ENCODE results near the gene SLC11A1. TPM values are rescaled to one million over a fixed set of nuclear protein-coding genes. Genes with fewer than 3 reads are reported as not detected.
A peak's percentile ranks its signal among the peaks of the same experiment; 100 is the strongest.

SLC11A1 gene
- total and polyA plus RNA-seq, 3 donors from 2014 or later = 2.8 to 32.3 (median 12.7) TPM

DNA sequence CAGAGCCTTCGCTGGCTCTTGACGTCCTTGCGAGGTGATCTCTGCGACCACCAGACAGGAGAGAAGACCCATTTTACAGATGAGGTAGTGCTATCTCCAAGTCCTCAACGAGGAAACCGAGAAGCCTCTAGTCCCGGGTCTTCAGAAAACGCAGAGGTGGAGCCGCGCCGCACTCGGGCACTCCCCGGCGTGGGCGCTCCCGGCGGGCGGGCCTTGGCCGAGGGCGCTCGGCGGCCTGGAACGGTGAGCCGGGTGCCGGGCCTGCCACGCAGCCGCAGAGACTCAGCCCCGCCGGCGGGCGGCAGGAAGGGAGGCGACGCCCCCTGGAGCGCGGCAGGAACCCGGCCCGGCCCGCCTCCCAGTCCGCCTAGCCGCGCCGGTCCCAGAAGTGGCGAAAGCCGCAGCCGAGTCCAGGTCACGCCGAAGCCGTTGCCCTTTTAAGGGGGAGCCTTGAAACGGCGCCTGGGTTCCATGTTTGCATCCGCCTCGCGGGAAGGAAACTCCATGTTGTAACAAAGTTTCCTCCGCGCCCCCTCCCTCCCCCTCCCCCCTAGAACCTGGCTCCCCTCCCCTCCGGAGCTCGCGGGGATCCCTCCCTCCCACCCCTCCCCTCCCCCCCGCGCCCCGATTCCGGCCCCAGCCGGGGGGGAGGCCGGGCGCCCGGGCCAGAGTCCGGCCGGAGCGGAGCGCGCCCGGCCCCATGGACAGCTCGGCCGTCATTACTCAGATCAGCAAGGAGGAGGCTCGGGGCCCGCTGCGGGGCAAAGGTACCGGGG, 17.5 kb downstream of the SLC11A1 start, which contains the start of gene CTDSP1:
TSS of gene CTDSP1 (plus strand) at position 478 of the 776 bp plus-strand sequence. CDS start at position 701, 223 bp downstream.
- Histone ChIP-seq H3K4me1 (peaks cover 33% of the 10 kb centered on the region), H3K4me3 (peak within 1 kb of the TSS; percentile 97 to 99), H3K27ac (peak within 1 kb of the TSS; percentile 98 to 99), H3K36me3 (ENCODE audit: low read depth, missing control alignments) (no peaks in the 10 kb centered on the region), H3K27me3 (no peaks in the 10 kb centered on the region), H3K9me3 (no peaks in the 10 kb centered on the region)
- TF ChIP-seq POLR2A (IDR thresholded peaks at IDR 0.05) = no peak
- TF ChIP-seq, protein P1, sequence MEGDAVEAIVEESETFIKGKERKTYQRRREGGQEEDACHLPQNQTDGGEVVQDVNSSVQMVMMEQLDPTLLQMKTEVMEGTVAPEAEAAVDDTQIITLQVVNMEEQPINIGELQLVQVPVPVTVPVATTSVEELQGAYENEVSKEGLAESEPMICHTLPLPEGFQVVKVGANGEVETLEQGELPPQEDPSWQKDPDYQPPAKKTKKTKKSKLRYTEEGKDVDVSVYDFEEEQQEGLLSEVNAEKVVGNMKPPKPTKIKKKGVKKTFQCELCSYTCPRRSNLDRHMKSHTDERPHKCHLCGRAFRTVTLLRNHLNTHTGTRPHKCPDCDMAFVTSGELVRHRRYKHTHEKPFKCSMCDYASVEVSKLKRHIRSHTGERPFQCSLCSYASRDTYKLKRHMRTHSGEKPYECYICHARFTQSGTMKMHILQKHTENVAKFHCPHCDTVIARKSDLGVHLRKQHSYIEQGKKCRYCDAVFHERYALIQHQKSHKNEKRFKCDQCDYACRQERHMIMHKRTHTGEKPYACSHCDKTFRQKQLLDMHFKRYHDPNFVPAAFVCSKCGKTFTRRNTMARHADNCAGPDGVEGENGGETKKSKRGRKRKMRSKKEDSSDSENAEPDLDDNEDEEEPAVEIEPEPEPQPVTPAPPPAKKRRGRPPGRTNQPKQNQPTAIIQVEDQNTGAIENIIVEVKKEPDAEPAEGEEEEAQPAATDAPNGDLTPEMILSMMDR (IDR thresholded peaks at IDR 0.05) = peak in 2 of 3 experiments; percentile 13 to 22
- intact Hi-C loops (cut with DNase I; ENCODE audit: low total_unique reads) = loop anchor here (5.0 to 10.0 kb wide), 2 partner anchors 107 to 155 kb away; partner anchors contain the start of gene TMBIM1
- peak; percentile 98 for DNase-seq
- 0% methylated on average over 69 of the region's 78 CpGs; no CpG with 5 or more reads in 1 of the 2 donors for WGBS, 2 donors

DNA sequence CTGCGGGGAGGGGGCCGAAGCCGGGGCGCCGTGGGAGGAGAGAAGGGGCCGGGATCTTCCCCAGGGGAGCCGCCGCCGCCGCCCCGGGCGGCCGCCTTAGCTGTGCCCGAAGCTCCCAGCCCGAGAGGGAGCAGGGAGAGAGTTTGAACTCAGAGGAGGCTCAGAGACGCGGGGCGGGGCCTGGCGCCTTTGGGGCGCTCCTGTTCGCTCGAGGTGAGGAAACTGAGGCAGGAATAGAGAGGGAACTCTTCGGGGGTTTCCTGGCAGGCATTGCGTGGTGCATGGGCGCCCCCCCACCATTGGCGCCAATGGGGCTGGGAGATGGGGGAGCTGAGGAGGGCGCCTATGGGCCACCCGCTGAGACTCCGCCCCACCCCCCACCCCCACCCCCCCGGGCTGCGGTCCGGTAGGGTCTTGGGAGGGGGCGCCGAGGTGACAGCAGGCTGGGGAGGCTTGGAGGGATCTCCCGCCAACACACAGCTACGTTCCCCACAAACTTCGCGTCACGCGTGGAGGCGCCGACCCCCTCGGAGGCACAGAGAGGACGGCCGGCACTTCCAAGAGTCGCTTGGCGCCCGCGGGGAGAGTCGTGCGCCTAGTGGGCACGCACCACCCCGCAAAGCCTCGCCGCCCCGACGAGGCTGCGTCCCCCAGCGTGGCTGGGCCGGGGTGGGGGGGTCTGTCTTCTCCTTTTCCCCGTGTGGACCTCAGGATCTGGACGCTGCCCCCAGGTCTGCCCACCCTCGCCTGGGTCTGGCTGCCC, 18.3 kb downstream of the SLC11A1 start:
- WGBS, 2 donors = 1% methylated on average over 12 to 57 of the region's 63 CpGs
- DNase-seq = peak; percentile 48
- Histone ChIP-seq H3K27me3 (no peaks in the 10 kb centered on the region), H3K4me3 (peak overlapping the region; percentile 97 to 99), H3K4me1 (peaks cover 40% of the 10 kb centered on the region), H3K27ac (peak overlapping the region; percentile 98 to 99), H3K36me3 (ENCODE audit: low read depth, missing control alignments) (no peaks in the 10 kb centered on the region), H3K9me3 (no peaks in the 10 kb centered on the region)
- no peak for TF ChIP-seq POLR2A (IDR thresholded peaks at IDR 0.05)
- TF ChIP-seq, protein P1 (IDR thresholded peaks at IDR 0.05) = no peak
- intact Hi-C loops (cut with DNase I; ENCODE audit: low total_unique reads) = loop anchor here (10.0 kb wide), 1 partner anchor 154 kb away; no protein-coding TSS in a partner anchor

DNA sequence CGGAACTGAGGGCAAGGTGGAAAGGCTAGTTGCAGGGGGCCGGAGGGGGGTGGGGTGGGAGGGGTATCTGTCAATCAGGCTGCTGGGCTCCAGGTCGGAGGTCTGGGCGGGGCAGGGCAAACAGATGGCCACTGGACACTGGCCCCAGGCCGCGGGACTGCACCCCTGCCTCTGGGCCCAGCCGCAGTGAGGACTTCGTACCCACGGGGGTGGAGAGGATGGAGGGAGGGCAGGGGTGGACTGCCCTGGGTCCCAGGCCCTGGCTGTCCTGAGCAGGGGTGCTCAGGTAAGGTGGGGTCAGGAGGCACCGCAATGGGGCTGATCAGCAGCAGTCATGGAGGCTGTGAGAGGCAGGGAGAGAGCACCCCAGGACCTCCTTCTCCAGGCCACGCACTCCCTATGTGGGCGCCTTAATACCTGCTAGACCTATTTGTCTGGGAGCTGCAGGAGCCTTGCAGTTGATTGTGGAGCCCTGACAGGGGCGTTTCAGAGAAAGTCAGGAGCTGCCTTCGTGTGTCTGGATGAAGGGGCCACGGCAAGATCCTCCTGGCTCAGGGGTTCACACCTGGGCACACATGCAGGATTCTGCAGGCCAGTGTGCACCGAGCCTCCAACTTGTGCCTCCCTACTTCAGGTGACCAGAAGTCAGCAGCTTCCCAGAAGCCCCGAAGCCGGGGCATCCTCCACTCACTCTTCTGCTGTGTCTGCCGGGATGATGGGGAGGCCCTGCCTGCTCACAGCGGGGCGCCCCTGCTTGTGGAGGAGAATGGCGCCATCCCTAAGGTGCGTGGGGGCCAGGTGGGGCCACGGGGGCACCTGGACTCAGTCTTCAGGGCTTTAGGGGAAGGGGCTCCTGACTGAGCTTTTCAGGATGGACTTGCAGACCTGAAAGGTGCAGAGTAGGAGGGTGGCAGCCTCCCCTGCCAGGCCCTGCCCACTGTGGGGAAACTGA, 19.1 kb downstream of the SLC11A1 start:
- Histone ChIP-seq H3K27me3 (no peaks in the 10 kb centered on the region), H3K9me3 (no peaks in the 10 kb centered on the region), H3K27ac (peak overlapping the region; percentile 98 to 99), H3K4me3 (peak overlapping the region; percentile 97 to 99), H3K4me1 (peaks cover 40% of the 10 kb centered on the region), H3K36me3 (ENCODE audit: low read depth, missing control alignments) (no peaks in the 10 kb centered on the region)
- DNase-seq = no peak
- intact Hi-C loops (cut with DNase I; ENCODE audit: low total_unique reads) = loop anchor here (10.0 kb wide), 1 partner anchor 154 kb away; no protein-coding TSS in a partner anchor
- WGBS, 2 donors = 24 to 27% methylated on average over 10 to 24 of the region's 24 CpGs
- TF ChIP-seq, protein P1 (IDR thresholded peaks at IDR 0.05) = no peak
- TF ChIP-seq POLR2A (IDR thresholded peaks at IDR 0.05) = no peak

DNA sequence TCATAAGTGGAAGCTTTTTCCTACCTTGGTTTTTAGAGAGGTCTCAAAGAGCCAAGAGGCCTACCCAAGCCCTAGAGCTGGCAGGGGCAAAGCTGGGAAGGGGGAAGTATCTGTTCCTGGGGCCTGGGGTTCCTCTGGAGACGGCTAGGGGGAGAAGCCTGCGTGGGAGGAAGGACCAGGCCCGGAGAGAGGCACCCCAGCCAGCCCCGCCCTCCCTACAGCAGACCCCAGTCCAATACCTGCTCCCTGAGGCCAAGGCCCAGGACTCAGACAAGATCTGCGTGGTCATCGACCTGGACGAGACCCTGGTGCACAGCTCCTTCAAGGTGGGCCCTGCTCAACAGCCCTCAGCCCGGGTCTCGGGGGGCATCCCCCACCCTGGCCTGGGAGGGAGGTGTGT, 19.8 kb downstream of the SLC11A1 start:
- intact Hi-C loops (cut with DNase I; ENCODE audit: low total_unique reads) = loop anchor here (10.0 kb wide), 1 partner anchor 153 kb away; no protein-coding TSS in a partner anchor
- Histone ChIP-seq H3K27me3 (no peaks in the 10 kb centered on the region), H3K4me1 (peaks cover 40% of the 10 kb centered on the region), H3K27ac (peak overlapping the region in 1 of 2 donors; percentile 99), H3K9me3 (no peaks in the 10 kb centered on the region), H3K4me3 (no peak overlapping the region), H3K36me3 (ENCODE audit: low read depth, missing control alignments) (no peaks in the 10 kb centered on the region)
- 44 to 58% methylated on average over 5 to 9 of the region's 9 CpGs for WGBS, 2 donors
- DNase-seq = no peak
- no peak for TF ChIP-seq POLR2A (IDR thresholded peaks at IDR 0.05)
- TF ChIP-seq, protein P1 (IDR thresholded peaks at IDR 0.05) = no peak
